Mesenchymal stem cell (in vitro differentiated cells and primary cell): Measurements from ENCODE around the gene FHOD3.
A peak's percentile ranks its signal among the peaks of the same experiment; 100 is the strongest.

Experiments
- DNase-seq: peaks from one replicate; pipeline ENCODE4 v3.0.0-alpha.2; 2013
- H2AFZ ChIP-seq: one replicate; pipeline ENCODE4 v1.6.1; 2013; ENCODE audit warnings: low read depth, mild to moderate bottlenecking, control low read depth, inconsistent platforms, low read length, moderate library complexity
- H2AK5ac ChIP-seq: 2 replicates; pipeline ENCODE4 v1.6.1; 2013; ENCODE audit warnings: low read length, moderate library complexity, mild to moderate bottlenecking, inconsistent platforms; ENCODE audit not compliant: severe bottlenecking
- H2BK120ac ChIP-seq: one replicate; pipeline ENCODE4 v1.6.1; 2013; ENCODE audit warnings: low read depth, mild to moderate bottlenecking, inconsistent platforms, low read length, moderate library complexity
- H2BK12ac ChIP-seq, 2 experiments: one replicate each; pipeline ENCODE4 v1.6.1; 2013; ENCODE audit warnings: inconsistent platforms in 2 of 2, low read length in 2 of 2, mild to moderate bottlenecking in 2 of 2, moderate library complexity in 2 of 2, control low read depth in 1 of 2
- H2BK15ac ChIP-seq: one replicate; pipeline ENCODE4 v1.6.1; 2013; ENCODE audit warnings: mild to moderate bottlenecking, low read depth, inconsistent platforms; ENCODE audit not compliant: poor library complexity, severe bottlenecking
- H2BK5ac ChIP-seq: 2 replicates; pipeline ENCODE4 v1.6.1; 2013; ENCODE audit warnings: low read depth, mild to moderate bottlenecking, low read length, control low read depth, inconsistent platforms; ENCODE audit not compliant: poor library complexity, severe bottlenecking
- H3K14ac ChIP-seq, 2 experiments: one replicate each; pipeline ENCODE4 v1.6.1; 2013; ENCODE audit warnings: inconsistent platforms in 2 of 2, low read length in 2 of 2, control low read depth in 1 of 2, mild to moderate bottlenecking in 1 of 2, moderate library complexity in 1 of 2
- H3K18ac ChIP-seq, 2 experiments: one replicate each; pipeline ENCODE4 v1.6.1; 2013; ENCODE audit warnings: inconsistent platforms in 2 of 2, low read length in 2 of 2, control low read depth in 1 of 2, low read depth in 1 of 2, mild to moderate bottlenecking in 1 of 2
- H3K23ac ChIP-seq, 2 experiments: one replicate each; pipeline ENCODE4 v1.6.1; 2013; ENCODE audit warnings: inconsistent platforms in 2 of 2, low read length in 2 of 2, mild to moderate bottlenecking in 2 of 2, moderate library complexity in 2 of 2, control low read depth in 1 of 2
- H3K27ac ChIP-seq: 2 replicates; pipeline ENCODE4 v1.5.1; 2013; ENCODE audit warnings: mild to moderate bottlenecking, moderate library complexity, low read length, control low read depth, inconsistent platforms; ENCODE audit not compliant: poor library complexity, severe bottlenecking
- H3K27me3 ChIP-seq, 2 experiments: 2 replicates each; pipeline versions ENCODE4 v1.6.1 to v1.7.0; 2013; ENCODE audit warnings: low read length in 2 of 2, mild to moderate bottlenecking in 2 of 2, moderate library complexity in 2 of 2, control low read depth in 1 of 2, inconsistent platforms in 1 of 2; ENCODE audit not compliant: control insufficient read depth in 1 of 2, insufficient read depth in 1 of 2
- H3K36me3 ChIP-seq, 2 experiments: 2 replicates each; pipeline versions ENCODE4 v1.6.1 to v1.7.0; 2013; ENCODE audit warnings: low read length in 2 of 2, control low read depth in 1 of 2, inconsistent platforms in 1 of 2, low read depth in 1 of 2, mild to moderate bottlenecking in 1 of 2; ENCODE audit not compliant: insufficient read depth in 2 of 2, control insufficient read depth in 1 of 2
- H3K4ac ChIP-seq, 2 experiments: one replicate each; pipeline ENCODE4 v1.6.1; 2013; ENCODE audit warnings: inconsistent platforms in 2 of 2, low read length in 2 of 2, mild to moderate bottlenecking in 2 of 2, moderate library complexity in 2 of 2, control low read depth in 1 of 2, low read depth in 1 of 2
- H3K4me1 ChIP-seq: 2 replicates; pipeline ENCODE4 v1.6.1; 2013; ENCODE audit warnings: low read depth, low read length, control low read depth; ENCODE audit not compliant: control insufficient read depth, insufficient read depth
- H3K4me2 ChIP-seq: 2 replicates; pipeline ENCODE4 v1.6.1; 2013; ENCODE audit warnings: low read length, mild to moderate bottlenecking, inconsistent platforms; ENCODE audit not compliant: poor library complexity, severe bottlenecking
- H3K4me3 ChIP-seq, 2 experiments: 2 replicates each; pipeline versions ENCODE4 v1.5.1 to v1.7.0; 2013; ENCODE audit warnings: low read length in 2 of 2, mild to moderate bottlenecking in 2 of 2, control low read depth in 1 of 2, low read depth in 1 of 2; ENCODE audit not compliant: insufficient read depth in 1 of 2
- H3K79me1 ChIP-seq: replicated peaks from 2 replicates; pipeline ENCODE4 v1.6.1; 2013; ENCODE audit warnings: mild to moderate bottlenecking, control low read depth, low read length, inconsistent platforms; ENCODE audit not compliant: poor library complexity, severe bottlenecking
- H3K9ac ChIP-seq: 2 replicates; pipeline ENCODE4 v1.7.0; 2013; ENCODE audit warnings: mild to moderate bottlenecking, low read length, moderate library complexity
- H3K9me3 ChIP-seq: 2 replicates; pipeline ENCODE4 v1.7.0; 2013; ENCODE audit warnings: mild to moderate bottlenecking, low read length; ENCODE audit not compliant: control insufficient read depth
- H4K8ac ChIP-seq: one replicate; pipeline ENCODE4 v1.6.1; 2013; ENCODE audit warnings: inconsistent platforms, mild to moderate bottlenecking, low read length, moderate library complexity
- H4K91ac ChIP-seq: one replicate; pipeline ENCODE4 v1.6.1; 2013; ENCODE audit warnings: mild to moderate bottlenecking, low read length, inconsistent platforms
- WGBS: methylation state at CpG from one replicate; pipeline ENCODE4 v1.1.7; 2013; ENCODE audit warnings: mixed read lengths; 5-methylcytosine and 5-hydroxymethylcytosine counted together

FHOD3 gene

GRCh38 chr18:36744261-36744876, 446.9 kb downstream of the FHOD3 start:
- Histone ChIP-seq H3K4me2 (no peak overlapping the region), H3K23ac (no peak overlapping the region), H3K27me3 (no peaks in the 10 kb centered on the region), H3K4me3 (no peak overlapping the region), H2BK15ac (no peak overlapping the region), H2AK5ac (no peak overlapping the region), H3K9ac (no peak overlapping the region), H3K4ac (no peak overlapping the region), H3K9me3 (no peaks in the 10 kb centered on the region), H3K79me1 (no peaks in the 10 kb centered on the region), H2BK120ac (no peak overlapping the region), H2BK12ac (no peak overlapping the region), H3K14ac (no peak overlapping the region), H3K4me1 (no peaks in the 10 kb centered on the region), H2BK5ac (no peak overlapping the region), H3K18ac (no peak overlapping the region), H3K36me3 (peaks cover 24 to 51% of the 10 kb centered on the region in 2 experiments), H4K91ac (no peak overlapping the region), H3K27ac (no peak overlapping the region), H2AFZ (no peak overlapping the region), H4K8ac (no peak overlapping the region)
- 73% methylated on average over 5 of the region's 6 CpGs for WGBS
- no peak for DNase-seq

GRCh38 chr18:36745219-36745975, 447.9 kb downstream of the FHOD3 start:
- no peak overlapping the region for H2BK5ac ChIP-seq
- H2BK15ac ChIP-seq: no peak overlapping the region
- no peaks in the 10 kb centered on the region for H3K9me3 ChIP-seq
- H3K9ac ChIP-seq: no peak overlapping the region
- no peak overlapping the region for H3K27ac ChIP-seq
- H3K4me3 ChIP-seq: no peak overlapping the region
- H4K91ac ChIP-seq: no peak overlapping the region
- H3K23ac ChIP-seq: no peak overlapping the region
- no peaks in the 10 kb centered on the region for H3K4me1 ChIP-seq
- H3K18ac ChIP-seq: no peak overlapping the region
- H3K4ac ChIP-seq: no peak overlapping the region
- no peak overlapping the region for H2AFZ ChIP-seq
- no peak overlapping the region for H2BK120ac ChIP-seq
- no peak for DNase-seq
- no peak overlapping the region for H2AK5ac ChIP-seq
- no peak overlapping the region for H2BK12ac ChIP-seq
- H3K36me3 ChIP-seq: peaks cover 24 to 51% of the 10 kb centered on the region in 2 experiments
- H3K4me2 ChIP-seq: no peak overlapping the region
- H3K79me1 ChIP-seq: no peaks in the 10 kb centered on the region
- no peaks in the 10 kb centered on the region for H3K27me3 ChIP-seq
- WGBS: 92% methylated on average over 25 of the region's 25 CpGs
- H4K8ac ChIP-seq: no peak overlapping the region
- H3K14ac ChIP-seq: no peak overlapping the region

GRCh38 chr18:36752929-36753865, 455.7 kb downstream of the FHOD3 start:
- Histone ChIP-seq H2BK120ac (no peak overlapping the region), H3K4me1 (peaks cover 3% of the 10 kb centered on the region), H3K23ac (no peak overlapping the region), H3K9me3 (no peaks in the 10 kb centered on the region), H2BK15ac (no peak overlapping the region), H2AFZ (no peak overlapping the region), H3K4me3 (no peak overlapping the region), H3K79me1 (no peaks in the 10 kb centered on the region), H3K9ac (no peak overlapping the region), H3K27me3 (no peaks in the 10 kb centered on the region), H3K27ac (no peak overlapping the region), H3K4ac (no peak overlapping the region), H3K14ac (no peak overlapping the region), H2BK5ac (no peak overlapping the region), H3K4me2 (no peak overlapping the region), H2AK5ac (no peak overlapping the region), H4K8ac (no peak overlapping the region), H2BK12ac (no peak overlapping the region), H3K18ac (no peak overlapping the region), H4K91ac (no peak overlapping the region), H3K36me3 (peaks cover 0 to 5% of the 10 kb centered on the region in 2 experiments)
- no peak for DNase-seq
- 95% methylated on average over 1 of the region's 3 CpGs for WGBS

GRCh38 chr18:36756242-36756641, 458.7 kb downstream of the FHOD3 start:
- peaks cover 5% of the 10 kb centered on the region for H3K4me1 ChIP-seq
- H3K4me3 ChIP-seq: no peak overlapping the region

More at GRCh38 chr18:36756242-36756641, 458.7 kb downstream of the FHOD3 start:
- no peak overlapping the region for H4K8ac ChIP-seq
- H2BK120ac ChIP-seq: no peak overlapping the region
- no peak overlapping the region for H3K27ac ChIP-seq
- no peak overlapping the region for H3K14ac ChIP-seq
- no peaks in the 10 kb centered on the region for H3K27me3 ChIP-seq
- no peak overlapping the region for H2BK15ac ChIP-seq
- H3K9ac ChIP-seq: peak overlapping the region; percentile 18
- H2AK5ac ChIP-seq: no peak overlapping the region
- H3K4ac ChIP-seq: no peak overlapping the region
- no peak overlapping the region for H2AFZ ChIP-seq
- no peak overlapping the region for H2BK12ac ChIP-seq
- H2BK5ac ChIP-seq: no peak overlapping the region
- no peak overlapping the region for H3K23ac ChIP-seq
- H3K9me3 ChIP-seq: no peaks in the 10 kb centered on the region
- H3K79me1 ChIP-seq: peaks cover 2% of the 10 kb centered on the region
- peaks cover 4 to 10% of the 10 kb centered on the region in 2 experiments for H3K36me3 ChIP-seq
- H3K4me2 ChIP-seq: no peak overlapping the region
- no peak overlapping the region for H3K18ac ChIP-seq
- H4K91ac ChIP-seq: no peak overlapping the region
- DNase-seq: no peak
- WGBS: 88% methylated on average over 4 of the region's 4 CpGs
